Breast epithelium (tissue), 4 donors: ENCODE data around the gene NLRP13. TPM values are rescaled to one million over a fixed set of nuclear protein-coding genes. Genes with fewer than 3 reads are reported as not detected.

Source experiments
- DNase-seq, 2 donors: peaks; one replicate each; pipeline ENCODE4 v3.0.0-alpha.2; 2019; ENCODE audit warnings: low spot score in 2 of 2
- H3K27ac ChIP-seq, 2 donors: fragments of 200-600 bp; sonication (generic) in 1 of 2; one replicate each; pipeline ENCODE4 v1.5.1; 2016 to 2019; ENCODE audit warnings: mild to moderate bottlenecking in 1 of 2
- H3K27me3 ChIP-seq, 2 donors: fragments of 200-600 bp; sonication (generic) in 1 of 2; one replicate each; pipeline versions ENCODE4 v1.5.1 to v1.6.0; 2017 to 2019; ENCODE audit warnings: control low read depth in 1 of 2, mild to moderate bottlenecking in 1 of 2
- H3K36me3 ChIP-seq: fragments of 200-600 bp; one replicate; pipeline ENCODE4 v1.5.1; 2019
- H3K4me1 ChIP-seq, 2 donors: fragments of 200-600 bp; sonication (generic); one replicate each; pipeline ENCODE4 v1.5.1; 2016 to 2019; ENCODE audit warnings: control low read depth in 1 of 2
- H3K4me3 ChIP-seq, 3 donors: fragments of 200-600 bp; sonication (generic); 1 replicate in 2 of 3; 2 replicates in 1 of 3; pipeline ENCODE4 v1.5.1; 2016 to 2019; ENCODE audit warnings: mild to moderate bottlenecking in 3 of 3, moderate library complexity in 2 of 3
- H3K9me3 ChIP-seq, 2 donors: fragments of 200-600 bp; sonication (generic) in 1 of 2; one replicate each; pipeline ENCODE4 v1.5.1; 2016 to 2019; ENCODE audit warnings: control low read depth in 1 of 2
- POLR2A ChIP-seq: fragments of 450-650 bp; IDR thresholded peaks from one replicate; pipeline ENCODE4 v1.6.1; 2016; ENCODE audit warnings: antibody characterized with exemption, mild to moderate bottlenecking, moderate library complexity
- POLR2AphosphoS5 ChIP-seq, 3 donors: sonication (generic); formaldehyde crosslinking; IDR thresholded peaks; one replicate each; pipeline ENCODE4 v1.6.1; 2017; ENCODE audit warnings: antibody characterized with exemption in 3 of 3
- intact Hi-C: fragments of 100-400 bp; cut with DNase I; formaldehyde crosslinking; loops from one replicate; pipeline ENCODE4 v1.15.1; 2023; ENCODE audit warnings: low total_unique reads
- total RNA-seq, 3 donors: library from RNA; depleted of rRNA; stranded (reverse); fragments of >200 nt; gene quantifications; one replicate each; pipeline ENCODE4 v1.1.0, GENCODE V29; 2016
- TF ChIP-seq, protein P1 (sequence below), 3 donors: fragments of 450-650 bp; IDR thresholded peaks; one replicate each; pipeline ENCODE4 v1.5.1; 2016 to 2017; ENCODE audit warnings: antibody characterized with exemption in 3 of 3, mild to moderate bottlenecking in 3 of 3, moderate library complexity in 3 of 3

The NLRP13 gene
- total RNA-seq, 3 donors from 2014 or later, result 0.33 to 0.73 TPM; not detected in 1

DNA sequence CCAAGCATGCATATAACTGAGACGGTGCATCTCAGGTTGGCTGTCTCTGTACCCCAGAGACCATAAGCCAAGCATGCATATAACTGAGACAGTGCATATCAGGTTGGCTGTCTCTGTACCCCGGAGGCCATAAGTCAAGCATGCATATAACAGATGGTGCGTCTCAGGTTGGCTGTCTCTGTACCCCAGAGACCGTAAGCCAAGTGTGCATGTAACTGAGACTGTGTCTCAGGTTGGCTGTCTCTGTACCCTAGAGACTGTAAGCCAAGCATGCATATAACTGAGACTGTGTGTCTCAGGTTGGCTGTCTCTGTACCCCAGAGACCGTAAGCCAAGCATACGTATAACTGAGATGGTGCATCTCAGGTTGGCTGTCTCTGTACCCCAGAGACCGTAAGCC, 65.0 kb downstream of the NLRP13 start:
- no peak overlapping the region for H3K4me3 ChIP-seq
- peaks cover 0 to 6% of the 10 kb centered on the region in 2 donors for H3K9me3 ChIP-seq
- intact Hi-C loops, result no loop called here
- no peaks in the 10 kb centered on the region for H3K4me1 ChIP-seq
- H3K36me3 ChIP-seq, result no peaks in the 10 kb centered on the region
- TF ChIP-seq, protein P1, sequence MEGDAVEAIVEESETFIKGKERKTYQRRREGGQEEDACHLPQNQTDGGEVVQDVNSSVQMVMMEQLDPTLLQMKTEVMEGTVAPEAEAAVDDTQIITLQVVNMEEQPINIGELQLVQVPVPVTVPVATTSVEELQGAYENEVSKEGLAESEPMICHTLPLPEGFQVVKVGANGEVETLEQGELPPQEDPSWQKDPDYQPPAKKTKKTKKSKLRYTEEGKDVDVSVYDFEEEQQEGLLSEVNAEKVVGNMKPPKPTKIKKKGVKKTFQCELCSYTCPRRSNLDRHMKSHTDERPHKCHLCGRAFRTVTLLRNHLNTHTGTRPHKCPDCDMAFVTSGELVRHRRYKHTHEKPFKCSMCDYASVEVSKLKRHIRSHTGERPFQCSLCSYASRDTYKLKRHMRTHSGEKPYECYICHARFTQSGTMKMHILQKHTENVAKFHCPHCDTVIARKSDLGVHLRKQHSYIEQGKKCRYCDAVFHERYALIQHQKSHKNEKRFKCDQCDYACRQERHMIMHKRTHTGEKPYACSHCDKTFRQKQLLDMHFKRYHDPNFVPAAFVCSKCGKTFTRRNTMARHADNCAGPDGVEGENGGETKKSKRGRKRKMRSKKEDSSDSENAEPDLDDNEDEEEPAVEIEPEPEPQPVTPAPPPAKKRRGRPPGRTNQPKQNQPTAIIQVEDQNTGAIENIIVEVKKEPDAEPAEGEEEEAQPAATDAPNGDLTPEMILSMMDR (IDR thresholded peaks at IDR 0.05), result no peak
- TF ChIP-seq POLR2AphosphoS5 (IDR thresholded peaks at IDR 0.05), result no peak
- no peak for TF ChIP-seq POLR2A
- H3K27ac ChIP-seq, result no peak overlapping the region
- DNase-seq, result no peak
- no peaks in the 10 kb centered on the region for H3K27me3 ChIP-seq

DNA sequence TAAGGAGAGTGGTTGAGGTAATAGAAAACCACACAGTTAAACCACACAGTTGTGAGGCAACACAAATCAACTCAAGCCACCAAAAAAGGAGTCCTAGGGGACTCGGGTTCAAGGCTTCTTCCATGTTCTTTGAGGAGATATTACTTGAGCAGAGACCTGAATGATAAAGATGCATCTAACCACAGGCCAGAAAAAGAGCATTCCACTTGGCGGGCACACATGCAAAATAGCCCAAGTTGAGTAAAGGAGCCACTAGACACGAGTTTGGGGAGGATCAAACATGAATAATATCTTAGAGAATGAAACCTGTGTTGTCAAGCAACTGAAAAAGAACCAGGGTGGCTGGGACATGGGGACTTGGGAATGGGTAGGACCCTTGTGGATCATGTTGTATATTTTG, 65.6 kb downstream of the NLRP13 start:
- H3K27me3 ChIP-seq, result no peaks in the 10 kb centered on the region
- H3K4me1 ChIP-seq, result no peaks in the 10 kb centered on the region
- intact Hi-C loops, result no loop called here
- DNase-seq, result no peak
- H3K36me3 ChIP-seq, result no peaks in the 10 kb centered on the region
- H3K4me3 ChIP-seq, result no peak overlapping the region
- TF ChIP-seq POLR2A (no peak), POLR2AphosphoS5 (IDR thresholded peaks at IDR 0.05) (no peak)
- TF ChIP-seq, protein P1 (IDR thresholded peaks at IDR 0.05), result no peak
- H3K27ac ChIP-seq, result no peak overlapping the region
- H3K9me3 ChIP-seq, result peaks cover 0 to 4% of the 10 kb centered on the region in 2 donors

DNA sequence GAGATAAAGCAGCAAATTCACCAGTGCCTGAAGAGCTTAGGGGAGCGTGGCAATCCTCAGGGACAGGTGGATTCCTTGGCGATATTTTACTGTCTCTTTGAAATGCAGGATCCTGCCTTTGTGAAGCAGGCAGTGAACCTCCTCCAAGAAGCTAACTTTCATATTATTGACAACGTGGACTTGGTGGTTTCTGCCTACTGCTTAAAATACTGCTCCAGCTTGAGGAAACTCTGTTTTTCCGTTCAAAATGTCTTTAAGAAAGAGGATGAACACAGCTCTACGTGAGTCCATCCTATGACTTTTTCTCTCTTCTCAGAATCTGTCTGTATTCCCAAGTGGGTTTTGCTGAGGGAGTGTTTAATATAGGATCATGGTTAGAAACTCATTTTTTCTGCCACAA, 73.2 kb downstream of the NLRP13 start:
- Histone ChIP-seq H3K27me3 (no peaks in the 10 kb centered on the region), H3K27ac (no peak overlapping the region), H3K9me3 (no peaks in the 10 kb centered on the region), H3K36me3 (no peaks in the 10 kb centered on the region), H3K4me3 (no peak overlapping the region), H3K4me1 (no peaks in the 10 kb centered on the region)
- DNase-seq, result no peak
- intact Hi-C loops, result no loop called here
- TF ChIP-seq, protein P1 (IDR thresholded peaks at IDR 0.05), result no peak
- TF ChIP-seq POLR2AphosphoS5 (IDR thresholded peaks at IDR 0.05), result no peak
- TF ChIP-seq POLR2A, result no peak

DNA sequence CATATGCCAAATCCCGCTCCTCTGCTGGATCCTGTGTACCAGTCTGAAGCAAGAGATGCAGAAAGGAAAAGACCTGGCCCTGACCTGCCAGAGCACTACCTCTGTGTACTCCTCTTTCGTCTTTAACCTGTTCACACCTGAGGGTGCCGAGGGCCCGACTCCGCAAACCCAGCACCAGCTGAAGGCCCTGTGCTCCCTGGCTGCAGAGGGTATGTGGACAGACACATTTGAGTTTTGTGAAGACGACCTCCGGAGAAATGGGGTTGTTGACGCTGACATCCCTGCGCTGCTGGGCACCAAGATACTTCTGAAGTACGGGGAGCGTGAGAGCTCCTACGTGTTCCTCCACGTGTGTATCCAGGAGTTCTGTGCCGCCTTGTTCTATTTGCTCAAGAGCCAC, 73.7 kb downstream of the NLRP13 start:
- Histone ChIP-seq H3K36me3 (no peaks in the 10 kb centered on the region), H3K27ac (no peak overlapping the region), H3K4me3 (no peak overlapping the region), H3K27me3 (no peaks in the 10 kb centered on the region), H3K9me3 (no peaks in the 10 kb centered on the region), H3K4me1 (no peaks in the 10 kb centered on the region)
- TF ChIP-seq POLR2AphosphoS5 (IDR thresholded peaks at IDR 0.05), result no peak
- TF ChIP-seq POLR2A, result no peak
- TF ChIP-seq, protein P1 (IDR thresholded peaks at IDR 0.05), result no peak
- intact Hi-C loops, result no loop called here
- no peak for DNase-seq

DNA sequence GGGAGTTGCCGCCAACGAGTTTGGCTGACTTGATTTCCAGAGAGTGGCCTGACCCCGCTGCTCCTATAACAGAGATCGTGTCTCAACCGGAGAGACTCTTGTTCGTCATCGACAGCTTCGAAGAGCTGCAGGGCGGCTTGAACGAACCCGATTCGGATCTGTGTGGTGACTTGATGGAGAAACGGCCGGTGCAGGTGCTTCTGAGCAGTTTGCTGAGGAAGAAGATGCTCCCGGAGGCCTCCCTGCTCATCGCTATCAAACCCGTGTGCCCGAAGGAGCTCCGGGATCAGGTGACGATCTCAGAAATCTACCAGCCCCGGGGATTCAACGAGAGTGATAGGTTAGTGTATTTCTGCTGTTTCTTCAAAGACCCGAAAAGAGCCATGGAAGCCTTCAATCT, 74.2 kb downstream of the NLRP13 start:
- no peak for DNase-seq
- H3K27ac ChIP-seq, result no peak overlapping the region
- no peaks in the 10 kb centered on the region for H3K27me3 ChIP-seq
- H3K9me3 ChIP-seq, result no peaks in the 10 kb centered on the region
- no peak for TF ChIP-seq POLR2AphosphoS5 (IDR thresholded peaks at IDR 0.05)
- TF ChIP-seq, protein P1 (IDR thresholded peaks at IDR 0.05), result no peak
- TF ChIP-seq POLR2A, result no peak
- intact Hi-C loops, result no loop called here
- H3K4me3 ChIP-seq, result no peak overlapping the region
- H3K4me1 ChIP-seq, result no peaks in the 10 kb centered on the region
- no peaks in the 10 kb centered on the region for H3K36me3 ChIP-seq
